A673 (cell line): ENCODE measurements around the gene KRT74. TPM values are rescaled to one million over a fixed set of nuclear protein-coding genes. Genes with fewer than 3 reads are reported as not detected.

Source experiments
- BruUV-seq: library from RNA; stranded (reverse); fragments of 400-500 nt; replicated peaks from 2 replicates; lab custom pipeline; 2021; lab: Mats Ljungman, UMichigan
- CTCF ChIA-PET: fragments of 300-600 bp; sonication (Branson Sonifier 250); formaldehyde crosslinking; loops from one replicate; lab custom pipeline; 2022; ENCODE audit warnings: antibody characterized with exemption; lab: Charles Lee
- POLR2A ChIA-PET: fragments of 300-600 bp; sonication (Branson Sonifier 250); formaldehyde crosslinking; loops from one replicate; lab custom pipeline; 2022; ENCODE audit warnings: antibody characterized with exemption; ENCODE audit not compliant: low non-redundant PET; lab: Charles Lee
- DNase-seq: peaks from one replicate; pipeline ENCODE4 v3.0.0-alpha.2; 2015; ENCODE audit warnings: low spot score
- H3K27ac ChIP-seq: fragments of 200-600 bp; sonication (generic); 2 replicates; pipeline ENCODE4 v1.5.1; 2016; ENCODE audit warnings: mixed run types, low read depth, mild to moderate bottlenecking, mixed read lengths, antibody characterized with exemption, low read length; ENCODE audit not compliant: poor library complexity, severe bottlenecking
- H3K27me3 ChIP-seq: fragments of 200-600 bp; sonication (generic); replicated peaks from 2 replicates; pipeline ENCODE4 v1.6.1; 2017; ENCODE audit warnings: mixed run types, low read depth, mild to moderate bottlenecking, mixed read lengths, antibody characterized with exemption, low read length; ENCODE audit not compliant: insufficient read depth, poor library complexity
- H3K36me3 ChIP-seq: fragments of 200-600 bp; sonication (generic); 2 replicates; pipeline ENCODE4 v1.6.1; 2016; ENCODE audit warnings: mixed run types, mild to moderate bottlenecking, mixed read lengths, antibody characterized with exemption, low read length; ENCODE audit not compliant: insufficient read depth, poor library complexity, severe bottlenecking
- H3K4me1 ChIP-seq: fragments of 200-600 bp; sonication (generic); 2 replicates; pipeline ENCODE4 v1.6.1; 2017; ENCODE audit warnings: mixed run types, mild to moderate bottlenecking, mixed read lengths, antibody characterized with exemption, low read length; ENCODE audit not compliant: insufficient read depth, poor library complexity, severe bottlenecking
- H3K4me3 ChIP-seq: fragments of 200-600 bp; sonication (generic); 2 replicates; pipeline ENCODE4 v1.5.1; 2016; ENCODE audit warnings: low read depth, mixed run types, mild to moderate bottlenecking, mixed read lengths, low read length; ENCODE audit not compliant: poor library complexity, severe bottlenecking
- H3K9me3 ChIP-seq: fragments of 200-600 bp; sonication (generic); 2 replicates; pipeline ENCODE4 v1.6.1; 2016; ENCODE audit warnings: mixed run types, low read depth, mild to moderate bottlenecking, mixed read lengths, antibody characterized with exemption, low read length; ENCODE audit not compliant: poor library complexity, severe bottlenecking
- EZH2 ChIP-seq: fragments of 200-600 bp; sonication (generic); IDR thresholded peaks from 2 replicates; pipeline ENCODE4 v1.6.1; 2017; ENCODE audit warnings: borderline replicate concordance, low read depth, mild to moderate bottlenecking, mixed read lengths, antibody characterized with exemption, low read length; ENCODE audit not compliant: poor library complexity, severe bottlenecking
- intact Hi-C: fragments of 100-400 bp; cut with micrococcal nuclease; formaldehyde crosslinking; loops from one replicate; pipeline ENCODE4 v1.10.0; 2022; ENCODE audit not compliant: unreplicated experiment
- total RNA-seq: library from RNA; stranded (reverse); gene quantifications from 2 replicates; pipeline ENCODE4 v1.2.3, GENCODE V29; 2021
- TF ChIP-seq, protein P1 (sequence below): fragments of 300-800, 200-600 bp; sonication (generic); conservative IDR thresholded peaks from 2 replicates; pipeline ENCODE4 v1.5.1; 2017; ENCODE audit warnings: low read depth, mild to moderate bottlenecking, antibody characterized with exemption, low read length, moderate library complexity, mixed read lengths

The KRT74 gene
- total RNA-seq, 1 experiment from 2014 or later: not detected

DNA sequence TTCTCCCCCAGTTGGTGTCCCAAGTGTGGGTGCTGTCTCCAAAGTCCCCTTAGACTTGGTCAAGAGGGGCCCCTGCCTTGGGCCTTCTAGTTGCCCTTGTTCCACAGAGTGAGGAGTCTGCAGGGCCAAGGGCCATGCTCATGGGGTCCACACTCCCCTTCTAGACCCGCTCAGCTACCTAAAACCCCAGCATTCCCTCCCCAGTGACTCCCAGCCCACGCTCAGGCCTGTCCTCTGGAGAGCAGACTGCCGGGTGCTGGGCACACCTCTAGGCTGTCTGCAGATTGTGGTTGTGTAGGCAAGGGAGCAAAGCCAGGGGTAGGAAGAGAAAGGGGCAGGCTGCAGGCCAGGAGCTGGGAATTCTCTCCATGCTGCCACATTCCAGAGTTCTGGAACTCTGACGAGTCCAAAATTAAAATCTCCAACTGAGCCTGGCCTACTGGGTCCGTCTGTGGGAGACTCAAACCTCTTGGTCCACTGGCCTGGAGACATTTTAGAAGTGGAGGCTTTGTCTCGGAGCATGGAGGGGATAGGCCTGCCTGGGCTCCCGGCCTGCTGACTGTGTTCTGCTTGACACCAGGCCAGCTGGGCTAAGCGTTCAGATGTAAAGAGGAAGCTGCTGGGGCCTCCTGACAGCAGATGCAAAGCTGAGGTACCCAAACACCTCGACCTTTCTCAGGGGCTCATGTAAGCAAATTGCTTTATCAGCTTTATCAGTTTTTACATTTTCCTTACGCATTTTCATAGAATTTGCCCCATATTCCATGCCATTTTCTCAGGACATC, 39.8 kb downstream of the KRT74 start:
- H3K9me3 ChIP-seq: no peaks in the 10 kb centered on the region
- TF ChIP-seq, protein P1, sequence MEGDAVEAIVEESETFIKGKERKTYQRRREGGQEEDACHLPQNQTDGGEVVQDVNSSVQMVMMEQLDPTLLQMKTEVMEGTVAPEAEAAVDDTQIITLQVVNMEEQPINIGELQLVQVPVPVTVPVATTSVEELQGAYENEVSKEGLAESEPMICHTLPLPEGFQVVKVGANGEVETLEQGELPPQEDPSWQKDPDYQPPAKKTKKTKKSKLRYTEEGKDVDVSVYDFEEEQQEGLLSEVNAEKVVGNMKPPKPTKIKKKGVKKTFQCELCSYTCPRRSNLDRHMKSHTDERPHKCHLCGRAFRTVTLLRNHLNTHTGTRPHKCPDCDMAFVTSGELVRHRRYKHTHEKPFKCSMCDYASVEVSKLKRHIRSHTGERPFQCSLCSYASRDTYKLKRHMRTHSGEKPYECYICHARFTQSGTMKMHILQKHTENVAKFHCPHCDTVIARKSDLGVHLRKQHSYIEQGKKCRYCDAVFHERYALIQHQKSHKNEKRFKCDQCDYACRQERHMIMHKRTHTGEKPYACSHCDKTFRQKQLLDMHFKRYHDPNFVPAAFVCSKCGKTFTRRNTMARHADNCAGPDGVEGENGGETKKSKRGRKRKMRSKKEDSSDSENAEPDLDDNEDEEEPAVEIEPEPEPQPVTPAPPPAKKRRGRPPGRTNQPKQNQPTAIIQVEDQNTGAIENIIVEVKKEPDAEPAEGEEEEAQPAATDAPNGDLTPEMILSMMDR: no peak
- no peak for TF ChIP-seq EZH2
- CTCF ChIA-PET: no interaction called here
- H3K27ac ChIP-seq: no peak overlapping the region
- no TSS peak for BruUV-seq
- H3K36me3 ChIP-seq: no peaks in the 10 kb centered on the region
- H3K27me3 ChIP-seq: no peaks in the 10 kb centered on the region
- DNase-seq: no peak
- POLR2A ChIA-PET: no interaction called here
- peaks cover 1% of the 10 kb centered on the region for H3K4me1 ChIP-seq
- H3K4me3 ChIP-seq: no peak overlapping the region
- intact Hi-C loops: no loop called here

GRCh38 chr12:52532636-52533035, 41.0 kb downstream of the KRT74 start:
- BruUV-seq: no TSS peak
- Histone ChIP-seq H3K4me3 (no peak overlapping the region), H3K27ac (no peak overlapping the region), H3K9me3 (no peaks in the 10 kb centered on the region), H3K36me3 (no peaks in the 10 kb centered on the region), H3K4me1 (no peaks in the 10 kb centered on the region), H3K27me3 (no peaks in the 10 kb centered on the region)
- ChIA-PET CTCF (no interaction called here), POLR2A (no interaction called here)
- intact Hi-C loops: no loop called here
- no peak for DNase-seq
- TF ChIP-seq, protein P1: no peak
- TF ChIP-seq EZH2: no peak

- ChIA-PET POLR2A (no interaction called here), CTCF (no interaction called here)
- no TSS peak for BruUV-seq
- Histone ChIP-seq H3K27me3 (no peaks in the 10 kb centered on the region), H3K27ac (no peak overlapping the region), H3K36me3 (no peaks in the 10 kb centered on the region), H3K4me3 (no peak overlapping the region), H3K4me1 (no peaks in the 10 kb centered on the region), H3K9me3 (no peaks in the 10 kb centered on the region)
- TF ChIP-seq, protein P1: no peak
- TF ChIP-seq EZH2: no peak
- intact Hi-C loops: no loop called here
- no peak for DNase-seq
Measured at GRCh38 chr12:52531566-52532300, 41.9 kb downstream of the KRT74 start.
